SK-MEL-5 (cell line): ENCODE data around the gene MEA1. TPM values are rescaled to one million over a fixed set of nuclear protein-coding genes. Genes with fewer than 3 reads are reported as not detected.
"Not testable (repeated sequence)": the region's sequence is repeated elsewhere in the genome, so short reads cannot be mapped to it uniquely, and the experiment has no call there.

Experiments used
- DNase-seq: peaks from one replicate; pipeline ENCODE4 v3.0.0-alpha.2; 2016; ENCODE audit warnings: low read depth, low spot score
- in situ Hi-C: cut with HindIII; loops from 2 replicates; pipeline ENCODE4 v1.10.0; 2016; ENCODE audit warnings: low sequenced_read_pairs, high pct_unique_total_duplicates, low pct_unique_long_range_greater_than_20kb
- total RNA-seq: library from RNA; depleted of rRNA; stranded (reverse); fragments of >200 nt; shearing (Covaris generic); gene quantifications from 2 replicates; pipeline ENCODE4 v1.2.3, GENCODE V29; 2014

Gene MEA1
- total RNA-seq, 1 experiment from 2014 or later: 66.6 TPM

DNA sequence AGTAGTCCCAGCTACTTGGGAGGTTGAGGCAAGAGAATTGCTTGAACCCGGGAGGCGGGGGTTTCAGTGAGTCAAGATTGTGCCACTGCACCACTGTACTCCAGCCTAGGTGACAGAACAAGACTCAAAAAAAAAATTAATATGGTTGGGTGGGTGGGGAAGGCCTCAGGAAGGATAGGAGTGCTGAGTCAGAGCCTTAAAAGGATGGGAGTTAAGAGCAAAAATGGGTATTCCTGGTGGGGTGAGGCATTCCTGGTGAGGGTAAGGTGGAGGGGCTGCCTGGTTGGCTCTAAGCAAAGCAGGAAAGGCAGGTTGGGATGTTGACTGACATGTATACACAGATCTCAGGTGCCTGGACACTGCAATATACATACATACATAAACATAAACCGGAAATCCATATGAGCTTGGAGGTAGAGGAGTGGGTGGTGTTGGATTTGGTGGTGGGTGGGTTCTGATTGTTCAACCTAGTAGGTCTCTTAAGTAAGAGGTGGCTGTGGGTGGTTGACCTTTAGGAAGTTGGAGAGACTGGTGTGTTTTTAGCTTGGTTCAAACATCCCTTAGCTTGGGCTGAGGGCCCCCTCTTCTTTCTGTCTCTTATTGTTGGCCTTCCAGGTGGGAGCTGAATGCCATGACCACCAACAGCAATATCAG is 6.4 kb upstream of the MEA1 start:
- DNase-seq: no peak
- in situ Hi-C loops: no loop called here

GRCh38 chr6:43019152-43019551 is 5.4 kb upstream of the MEA1 start:
- in situ Hi-C loops: no loop called here
- no peak for DNase-seq

- in situ Hi-C loops: no loop called here
These were observed 3.2 kb upstream of the MEA1 start for GRCh38 chr6:43016943-43017334.

GRCh38 chr6:43016176-43016942 is 2.6 kb upstream of the MEA1 start:
- in situ Hi-C loops: no loop called here
- no peak for DNase-seq

More at GRCh38 chr6:43016943-43017334, 3.2 kb upstream of the MEA1 start:
- no peak for DNase-seq

GRCh38 chr6:43014434-43014909 is 726 bp upstream of the MEA1 start:
- in situ Hi-C loops: no loop called here
- DNase-seq: no peak

DNA sequence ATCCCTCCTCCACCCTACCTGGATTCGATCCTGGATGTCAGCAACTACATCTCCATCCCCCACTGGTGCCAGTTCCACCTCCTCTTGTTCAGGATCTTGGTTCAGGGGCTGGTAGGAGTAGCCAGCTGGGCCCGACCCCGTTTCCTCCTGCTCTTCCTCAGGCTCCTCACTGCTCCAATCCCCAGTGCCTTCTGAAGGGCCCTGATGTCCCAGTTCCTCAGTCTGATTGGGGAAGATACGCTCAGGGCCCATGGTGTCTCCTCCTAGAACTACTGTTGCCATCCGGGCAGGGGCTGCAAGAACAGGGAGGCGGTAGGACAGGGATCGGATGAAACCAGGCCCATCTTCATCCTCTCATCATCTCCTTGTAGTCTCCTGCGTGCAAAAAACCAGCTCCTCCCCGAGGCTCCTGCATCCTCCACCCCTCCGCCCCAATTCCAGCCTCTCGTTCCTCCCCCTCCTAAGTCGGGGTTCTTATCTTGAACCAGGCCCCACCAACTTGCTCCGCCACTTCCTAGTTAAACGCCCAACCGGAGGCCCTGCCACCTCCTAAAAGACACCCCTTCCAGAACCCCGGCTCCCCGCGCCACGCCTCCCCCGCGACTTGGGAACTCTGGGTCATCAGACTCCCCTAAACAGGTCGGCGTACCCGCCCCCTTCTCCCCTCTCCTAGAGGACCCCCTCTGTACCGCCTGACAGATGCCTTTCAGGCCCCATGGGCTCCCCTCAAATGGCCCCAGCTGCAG is 476 bp downstream of the MEA1 start:
- in situ Hi-C loops: no loop called here
- DNase-seq: no peak

GRCh38 chr6:43012364-43012763 is 1.4 kb downstream of the MEA1 start:
- in situ Hi-C loops: no loop called here
- DNase-seq: no peak

GRCh38 chr6:43011207-43011606 is 2.5 kb downstream of the MEA1 start:
- in situ Hi-C loops: no loop called here
- DNase-seq: no peak

GRCh38 chr6:43009124-43009523 is 4.6 kb downstream of the MEA1 start:
- in situ Hi-C loops: no loop called here

DNA sequence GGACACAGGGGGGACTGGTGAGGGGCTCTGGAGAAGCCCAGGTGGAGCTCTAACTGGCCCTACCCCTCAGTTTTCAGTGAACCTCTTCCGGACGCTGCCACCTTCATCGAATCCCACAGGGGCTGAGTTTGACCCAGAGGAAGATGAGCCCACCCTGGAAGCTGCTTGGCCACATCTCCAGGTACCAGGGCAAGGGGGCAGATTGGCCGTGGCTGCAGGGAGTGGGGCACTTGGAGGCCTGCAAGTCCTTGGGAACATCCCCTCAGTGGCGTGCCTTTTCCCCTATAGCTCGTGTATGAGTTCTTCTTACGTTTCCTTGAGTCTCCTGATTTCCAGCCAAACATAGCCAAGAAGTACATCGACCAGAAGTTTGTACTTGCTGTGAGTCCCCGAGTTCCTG is 6.6 kb downstream of the MEA1 start:
- no peak for DNase-seq
- in situ Hi-C loops: no loop called here

More at GRCh38 chr6:43009124-43009523, 4.6 kb downstream of the MEA1 start:
- DNase-seq: peak; percentile 60

DNA sequence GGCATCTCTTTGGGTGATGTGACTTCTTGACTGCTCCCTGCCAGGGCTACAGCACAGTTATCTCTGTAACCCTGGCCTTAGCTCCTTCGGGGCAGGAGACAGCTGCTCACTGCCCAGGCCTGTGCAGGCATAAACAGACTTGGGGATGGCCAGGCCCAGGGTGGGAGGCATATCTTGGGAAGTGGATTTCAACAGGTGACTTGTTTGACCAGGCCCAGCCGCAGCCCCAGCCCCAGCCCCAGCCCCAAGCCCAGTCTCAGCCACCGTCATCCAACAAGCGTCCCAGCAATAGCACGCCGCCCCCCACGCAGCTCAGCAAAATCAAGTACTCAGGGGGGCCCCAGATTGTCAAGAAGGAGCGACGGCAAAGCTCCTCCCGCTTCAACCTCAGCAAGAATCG is 7.5 kb downstream of the MEA1 start:
- DNase-seq: no peak
- in situ Hi-C loops: no loop called here

DNA sequence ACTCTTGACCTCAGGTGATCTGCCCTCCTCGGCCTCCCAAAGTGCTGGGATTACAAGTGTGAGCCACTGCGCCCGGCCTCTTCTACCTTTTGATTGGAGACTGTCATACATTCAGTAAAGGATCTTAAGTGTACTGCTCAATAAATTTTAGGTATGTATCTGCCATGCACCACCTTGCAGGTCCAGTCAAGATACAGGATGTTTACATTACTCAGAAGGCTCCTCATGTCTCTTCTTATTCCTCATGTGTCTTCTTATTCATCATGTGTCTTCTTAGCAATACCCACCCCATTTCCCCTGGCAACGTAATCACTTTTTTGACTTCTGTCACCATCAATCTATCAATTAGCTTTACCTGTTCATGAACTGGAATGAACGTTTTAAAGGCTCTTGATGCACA is 7.9 kb downstream of the MEA1 start:
- no peak for DNase-seq
- in situ Hi-C loops: no loop called here

DNA sequence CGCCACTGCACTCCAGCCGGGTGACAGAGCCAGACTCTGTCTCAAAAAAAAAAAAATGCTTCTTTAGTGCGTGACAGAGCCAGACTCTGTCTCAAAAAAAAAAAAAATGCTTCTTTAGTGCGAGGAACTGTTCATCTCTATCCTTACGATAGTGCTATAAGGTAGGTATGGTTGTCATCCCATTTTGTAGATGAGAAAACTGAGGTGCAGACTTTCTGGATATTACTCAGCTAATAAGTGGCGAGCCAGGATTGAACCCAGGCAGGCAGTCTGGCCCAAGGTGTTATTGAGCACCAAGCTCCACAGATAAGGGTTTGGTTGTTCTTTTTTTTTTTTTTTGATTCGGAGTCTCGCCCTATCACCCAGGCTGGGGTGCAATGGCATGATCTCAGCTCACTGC is 11.9 kb downstream of the MEA1 start:
- no peak for DNase-seq
- in situ Hi-C loops: no loop called here

DNA sequence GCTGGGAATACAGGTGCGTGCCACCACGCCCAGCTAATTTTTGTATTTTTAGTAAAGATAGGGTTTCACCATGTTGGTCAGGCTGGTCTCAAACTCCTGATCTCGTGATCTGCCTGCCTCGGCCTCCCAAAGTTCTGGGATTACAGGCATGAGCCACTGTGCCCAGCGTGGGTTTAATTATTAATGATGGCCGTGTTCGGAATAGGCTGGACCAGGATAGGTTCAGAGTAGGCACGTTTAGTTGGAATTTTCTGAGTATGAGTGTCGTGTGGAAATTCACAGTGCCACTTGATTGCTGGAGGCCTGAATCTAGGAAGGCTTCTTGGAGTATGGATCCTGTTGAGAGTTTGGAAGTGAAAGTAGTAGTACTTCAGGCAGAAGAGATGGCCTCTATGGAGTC is 15.5 kb downstream of the MEA1 start:
- DNase-seq, in situ Hi-C loops: not testable (repeated sequence)

GRCh38 chr6:42996513-42996912 is 17.2 kb downstream of the MEA1 start:
- in situ Hi-C loops: no loop called here
- no peak for DNase-seq

- DNase-seq: no peak
- in situ Hi-C loops: no loop called here
These were observed 20.3 kb downstream of the MEA1 start for GRCh38 chr6:42993445-42993844.

DNA sequence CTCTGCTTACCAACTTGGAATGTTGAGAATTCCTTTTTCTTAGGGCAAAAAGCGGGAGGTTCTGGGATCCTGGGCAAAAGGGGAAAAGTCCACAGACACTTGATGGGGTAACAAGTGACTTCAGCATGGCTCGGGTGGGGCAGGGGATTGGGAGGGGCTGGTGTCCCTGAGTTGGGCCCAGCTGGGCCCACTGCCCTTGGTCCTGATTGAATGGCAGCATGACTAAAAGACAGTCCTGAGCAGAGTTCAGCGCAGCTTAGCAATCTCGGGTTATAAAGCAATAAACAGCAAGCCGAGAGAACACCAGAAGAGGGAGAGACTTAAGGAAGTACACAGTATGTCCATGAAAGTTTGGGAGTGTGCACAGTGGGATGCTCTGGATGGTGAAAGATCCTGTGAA is 23.8 kb downstream of the MEA1 start:
- DNase-seq: no peak
- in situ Hi-C loops: no loop called here

GRCh38 chr6:42988486-42989020 is 25.2 kb downstream of the MEA1 start:
- in situ Hi-C loops: no loop called here
- DNase-seq: peak; percentile 22
